Measurements from ENCODE around the gene SUCNR1.

SUCNR1 gene

DNA sequence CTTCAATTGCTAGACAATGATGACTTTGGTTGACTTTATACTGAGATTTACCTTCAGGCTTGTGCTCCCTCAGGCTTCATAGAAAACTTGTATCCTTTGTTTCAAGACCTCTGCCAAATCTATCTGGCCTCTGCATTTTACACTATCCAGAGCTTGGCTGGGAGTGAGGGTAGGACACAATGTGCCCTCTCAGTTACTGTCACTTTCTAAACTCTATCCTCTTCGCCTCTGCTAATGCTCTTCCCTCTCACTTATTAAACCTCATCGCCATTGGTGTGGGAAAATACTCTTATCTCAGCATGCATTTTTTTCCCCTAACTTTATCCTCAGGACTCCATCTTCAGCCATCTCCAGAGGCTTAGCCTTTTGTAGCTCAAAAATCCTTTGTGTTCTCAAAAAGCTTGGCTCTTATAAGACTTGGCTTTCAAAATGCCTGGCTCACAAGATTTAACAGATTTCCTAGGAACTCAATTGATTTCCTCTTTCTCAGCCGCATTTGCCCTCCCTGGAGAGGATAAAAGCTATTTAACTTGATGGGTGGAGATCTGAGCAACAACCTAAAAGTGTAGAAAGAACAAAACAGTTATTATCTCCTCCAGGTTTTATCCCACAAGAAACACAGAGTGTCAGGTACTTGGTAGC, 28.3 kb downstream of the SUCNR1 start:
- Histone ChIP-seq H3K4me3 (ENCODE audit: low read depth, low read length) (no peak overlapping the region), H3K9me3 (ENCODE audit: control insufficient read depth, insufficient read depth, low read depth, low read length) (no peaks in the 10 kb centered on the region), H3K4me1 (ENCODE audit: control insufficient read depth, insufficient read depth, low read length) (peaks cover 16% of the 10 kb centered on the region; the same call in 1 of the 2 replicates), H3K36me3 (ENCODE audit: control insufficient read depth, insufficient read depth, low read length) (no peaks in the 10 kb centered on the region), H3K9ac (ENCODE audit: low read length) (no peak overlapping the region), H3K27me3 (ENCODE audit: control insufficient read depth, insufficient read depth, low read length) (no peaks in the 10 kb centered on the region), H3K27ac (ENCODE audit: low read depth, low read length) (peak overlapping the region; percentile 4; the same call in 1 of the 2 replicates)

DNA sequence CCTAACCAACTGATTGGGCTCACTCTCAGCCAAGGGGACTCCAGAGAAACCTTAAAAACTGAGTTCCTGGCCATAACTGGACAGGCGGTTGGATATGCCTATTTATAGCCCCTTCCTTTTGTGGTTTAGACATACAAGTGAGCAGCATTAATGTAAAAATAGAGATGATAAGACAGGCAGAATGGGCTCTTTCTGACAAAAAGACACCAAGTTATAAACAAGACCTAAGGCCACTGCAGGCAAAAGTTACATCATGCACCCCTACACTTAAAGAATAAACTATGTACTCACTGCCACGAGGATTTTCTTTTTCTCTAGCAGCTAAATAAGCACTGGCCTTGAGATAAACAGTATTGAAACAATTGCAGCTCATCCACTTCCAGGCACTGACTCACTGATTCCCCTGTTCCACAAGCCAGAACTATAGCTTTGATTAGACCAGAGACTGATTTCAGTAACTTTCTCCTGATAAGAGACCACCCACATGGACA, 30.1 kb downstream of the SUCNR1 start:
- H3K27ac ChIP-seq (ENCODE audit: low read depth, low read length): no peak overlapping the region
- no peaks in the 10 kb centered on the region for H3K9me3 ChIP-seq (ENCODE audit: control insufficient read depth, insufficient read depth, low read depth, low read length)
- no peak overlapping the region for H3K4me3 ChIP-seq (ENCODE audit: low read depth, low read length)
- no peak overlapping the region for H3K9ac ChIP-seq (ENCODE audit: low read length)
- peaks cover 16% of the 10 kb centered on the region; the same call in 1 of the 2 replicates for H3K4me1 ChIP-seq (ENCODE audit: control insufficient read depth, insufficient read depth, low read length)
- H3K27me3 ChIP-seq (ENCODE audit: control insufficient read depth, insufficient read depth, low read length): no peaks in the 10 kb centered on the region
- no peaks in the 10 kb centered on the region for H3K36me3 ChIP-seq (ENCODE audit: control insufficient read depth, insufficient read depth, low read length)

DNA sequence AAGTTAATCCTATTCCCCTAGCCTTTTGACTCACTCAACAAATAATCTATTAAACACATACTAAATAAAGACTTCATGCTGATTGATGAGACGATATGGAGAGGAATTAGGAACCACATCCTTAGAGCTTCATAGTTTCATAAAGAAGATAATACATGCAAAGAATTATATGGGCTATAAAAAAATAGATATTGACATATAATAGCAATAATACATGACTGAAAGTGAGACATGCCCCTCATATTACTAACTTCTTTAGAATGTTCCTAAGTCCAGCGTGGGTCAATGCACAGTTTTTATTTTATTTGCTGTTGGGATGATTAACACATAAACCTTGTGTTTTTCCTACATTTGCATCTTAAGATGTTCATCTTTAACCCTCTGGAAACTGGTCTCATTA, 32.2 kb downstream of the SUCNR1 start:
- Histone ChIP-seq H3K9ac (ENCODE audit: low read length) (no peak overlapping the region), H3K27ac (ENCODE audit: low read depth, low read length) (no peak overlapping the region), H3K27me3 (ENCODE audit: control insufficient read depth, insufficient read depth, low read length) (no peaks in the 10 kb centered on the region), H3K9me3 (ENCODE audit: control insufficient read depth, insufficient read depth, low read depth, low read length) (no peaks in the 10 kb centered on the region), H3K36me3 (ENCODE audit: control insufficient read depth, insufficient read depth, low read length) (no peaks in the 10 kb centered on the region), H3K4me1 (ENCODE audit: control insufficient read depth, insufficient read depth, low read length) (peaks cover 16% of the 10 kb centered on the region; the same call in 1 of the 2 replicates), H3K4me3 (ENCODE audit: low read depth, low read length) (no peak overlapping the region)

DNA sequence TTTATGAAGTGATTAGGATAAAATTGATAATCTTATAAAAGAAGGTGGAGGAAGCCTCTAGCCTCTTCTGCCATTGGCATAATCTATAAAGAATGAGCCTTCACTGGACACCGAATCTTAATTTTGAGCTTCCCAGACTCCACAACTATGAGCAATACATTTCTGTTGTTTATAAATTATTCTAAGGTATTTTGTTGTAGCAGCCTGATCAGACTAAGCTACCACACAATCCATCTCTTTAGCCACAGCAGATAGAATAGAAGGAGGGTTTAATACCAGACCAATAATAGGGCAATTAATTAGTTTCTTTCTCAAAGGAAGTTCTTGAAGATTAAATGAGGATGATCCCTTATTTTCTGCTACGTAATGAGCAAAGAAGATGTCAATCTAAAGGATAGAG, 33.3 kb downstream of the SUCNR1 start:
- Histone ChIP-seq H3K4me1 (ENCODE audit: control insufficient read depth, insufficient read depth, low read length) (peaks cover 12% of the 10 kb centered on the region; the same call in 1 of the 2 replicates), H3K9ac (ENCODE audit: low read length) (no peak overlapping the region), H3K27ac (ENCODE audit: low read depth, low read length) (no peak overlapping the region), H3K4me3 (ENCODE audit: low read depth, low read length) (no peak overlapping the region), H3K9me3 (ENCODE audit: control insufficient read depth, insufficient read depth, low read depth, low read length) (no peaks in the 10 kb centered on the region; the same call in 1 of the 2 replicates), H3K27me3 (ENCODE audit: control insufficient read depth, insufficient read depth, low read length) (no peaks in the 10 kb centered on the region), H3K36me3 (ENCODE audit: control insufficient read depth, insufficient read depth, low read length) (no peaks in the 10 kb centered on the region)

DNA sequence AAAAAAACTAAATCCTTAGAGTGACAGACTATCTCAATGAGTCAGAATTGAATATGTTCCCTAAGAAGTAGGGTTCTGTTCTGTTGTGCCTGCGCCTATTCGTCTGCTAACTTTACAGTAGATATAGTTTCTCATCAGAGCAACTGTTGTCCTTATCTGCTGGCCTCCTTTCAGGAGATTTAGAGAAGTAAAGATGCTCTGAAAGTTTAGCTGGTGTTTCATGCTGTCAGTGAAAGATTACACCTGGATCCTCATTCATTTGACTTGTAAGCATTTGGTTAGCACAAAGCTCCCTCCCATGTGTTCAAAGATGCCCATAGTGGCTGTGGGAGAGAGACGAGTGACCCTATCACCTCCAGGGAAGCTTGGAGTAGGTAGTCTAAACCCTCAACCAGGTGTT, 35.0 kb downstream of the SUCNR1 start:
- Histone ChIP-seq H3K9ac (ENCODE audit: low read length) (no peak overlapping the region), H3K4me1 (ENCODE audit: control insufficient read depth, insufficient read depth, low read length) (peaks cover 7% of the 10 kb centered on the region; the same call in 1 of the 2 replicates), H3K9me3 (ENCODE audit: control insufficient read depth, insufficient read depth, low read depth, low read length) (no peaks in the 10 kb centered on the region; the same call in 1 of the 2 replicates), H3K36me3 (ENCODE audit: control insufficient read depth, insufficient read depth, low read length) (no peaks in the 10 kb centered on the region), H3K4me3 (ENCODE audit: low read depth, low read length) (no peak overlapping the region), H3K27me3 (ENCODE audit: control insufficient read depth, insufficient read depth, low read length) (no peaks in the 10 kb centered on the region), H3K27ac (ENCODE audit: low read depth, low read length) (no peak overlapping the region)

DNA sequence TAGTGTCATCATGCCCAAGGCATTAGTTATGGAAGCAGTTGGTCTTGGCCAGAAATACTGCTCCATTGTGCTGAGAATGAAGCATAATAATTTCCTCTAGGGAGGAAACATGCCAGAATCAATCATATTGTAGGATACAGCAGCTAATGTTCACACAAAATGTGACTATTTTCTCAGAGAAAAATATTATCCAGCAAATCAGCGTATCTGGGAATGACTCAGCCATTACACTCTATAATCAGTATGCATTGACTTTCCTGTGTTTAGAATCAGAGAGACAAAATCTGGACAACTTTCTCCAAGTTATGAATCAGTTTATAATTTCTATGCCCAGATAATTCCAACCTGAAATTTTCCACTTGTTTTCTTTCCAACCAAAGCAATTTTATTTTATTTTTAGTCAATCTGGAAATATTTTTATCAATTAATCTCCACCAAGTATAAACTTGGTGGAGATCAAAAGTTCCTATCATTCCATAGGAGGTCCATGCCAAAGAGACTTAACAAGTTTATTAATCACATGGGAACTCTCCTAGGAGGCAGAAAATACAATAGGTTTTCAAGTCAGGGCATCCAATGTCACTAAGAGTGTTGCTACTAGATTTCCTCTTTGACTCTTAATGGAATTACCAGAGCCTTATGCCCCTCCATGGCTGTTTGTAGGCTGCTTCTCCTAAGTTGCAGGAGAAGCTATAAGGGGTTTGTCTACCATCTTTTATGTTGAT, 36.4 kb downstream of the SUCNR1 start:
- Histone ChIP-seq H3K4me3 (ENCODE audit: low read depth, low read length) (no peak overlapping the region), H3K4me1 (ENCODE audit: control insufficient read depth, insufficient read depth, low read length) (no peaks in the 10 kb centered on the region), H3K36me3 (ENCODE audit: control insufficient read depth, insufficient read depth, low read length) (no peaks in the 10 kb centered on the region), H3K9ac (ENCODE audit: low read length) (no peak overlapping the region), H3K27ac (ENCODE audit: low read depth, low read length) (no peak overlapping the region), H3K27me3 (ENCODE audit: control insufficient read depth, insufficient read depth, low read length) (no peaks in the 10 kb centered on the region), H3K9me3 (ENCODE audit: control insufficient read depth, insufficient read depth, low read depth, low read length) (no peaks in the 10 kb centered on the region; the same call in 1 of the 2 replicates)

DNA sequence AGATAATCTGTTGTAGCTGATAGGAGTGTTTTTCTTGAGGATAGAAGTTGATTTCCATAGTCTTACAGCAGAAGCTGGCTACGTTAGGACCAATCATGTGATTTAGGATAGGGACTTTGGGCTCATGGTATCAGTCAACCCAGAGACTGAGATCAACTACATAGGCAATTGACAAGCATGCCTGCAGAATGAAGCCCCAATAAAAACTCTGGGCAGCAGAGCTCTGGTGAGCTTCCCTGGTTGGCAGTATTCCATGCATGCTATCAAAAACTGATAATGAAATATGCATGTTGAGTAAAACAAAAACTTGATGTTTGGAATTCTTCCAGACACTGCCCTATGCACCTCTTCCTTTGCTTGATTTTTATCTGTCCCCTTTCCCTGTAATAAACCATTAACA, 38.0 kb downstream of the SUCNR1 start:
- Histone ChIP-seq H3K27me3 (ENCODE audit: control insufficient read depth, insufficient read depth, low read length) (no peaks in the 10 kb centered on the region), H3K9me3 (ENCODE audit: control insufficient read depth, insufficient read depth, low read depth, low read length) (no peaks in the 10 kb centered on the region; the same call in 1 of the 2 replicates), H3K9ac (ENCODE audit: low read length) (no peak overlapping the region), H3K4me1 (ENCODE audit: control insufficient read depth, insufficient read depth, low read length) (no peaks in the 10 kb centered on the region), H3K4me3 (ENCODE audit: low read depth, low read length) (no peak overlapping the region), H3K36me3 (ENCODE audit: control insufficient read depth, insufficient read depth, low read length) (no peaks in the 10 kb centered on the region), H3K27ac (ENCODE audit: low read depth, low read length) (no peak overlapping the region)

DNA sequence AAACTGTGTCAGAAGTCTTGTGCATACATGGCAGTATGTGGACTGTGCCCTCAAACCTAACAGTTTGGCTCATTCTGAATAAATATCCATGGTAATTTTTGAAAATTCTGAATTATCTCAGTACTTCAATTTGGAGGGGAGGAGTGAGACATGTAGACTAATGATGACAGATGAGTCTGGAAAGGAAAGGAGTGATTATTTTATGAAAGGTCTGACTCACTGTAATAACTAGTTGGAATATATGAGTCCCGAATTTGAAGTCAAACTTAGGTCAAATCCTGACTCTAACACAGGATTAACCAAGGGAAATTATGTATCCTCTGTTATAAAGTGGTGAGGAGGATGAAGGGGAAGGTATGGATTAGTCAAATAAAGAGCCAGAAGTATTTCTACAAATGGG, 38.6 kb downstream of the SUCNR1 start:
- H3K36me3 ChIP-seq (ENCODE audit: control insufficient read depth, insufficient read depth, low read length): no peaks in the 10 kb centered on the region
- no peaks in the 10 kb centered on the region for H3K27me3 ChIP-seq (ENCODE audit: control insufficient read depth, insufficient read depth, low read length)
- H3K9me3 ChIP-seq (ENCODE audit: control insufficient read depth, insufficient read depth, low read depth, low read length): no peaks in the 10 kb centered on the region; the same call in 1 of the 2 replicates
- H3K9ac ChIP-seq (ENCODE audit: low read length): no peak overlapping the region
- H3K4me1 ChIP-seq (ENCODE audit: control insufficient read depth, insufficient read depth, low read length): no peaks in the 10 kb centered on the region
- no peak overlapping the region for H3K27ac ChIP-seq (ENCODE audit: low read depth, low read length)
- no peak overlapping the region for H3K4me3 ChIP-seq (ENCODE audit: low read depth, low read length)

DNA sequence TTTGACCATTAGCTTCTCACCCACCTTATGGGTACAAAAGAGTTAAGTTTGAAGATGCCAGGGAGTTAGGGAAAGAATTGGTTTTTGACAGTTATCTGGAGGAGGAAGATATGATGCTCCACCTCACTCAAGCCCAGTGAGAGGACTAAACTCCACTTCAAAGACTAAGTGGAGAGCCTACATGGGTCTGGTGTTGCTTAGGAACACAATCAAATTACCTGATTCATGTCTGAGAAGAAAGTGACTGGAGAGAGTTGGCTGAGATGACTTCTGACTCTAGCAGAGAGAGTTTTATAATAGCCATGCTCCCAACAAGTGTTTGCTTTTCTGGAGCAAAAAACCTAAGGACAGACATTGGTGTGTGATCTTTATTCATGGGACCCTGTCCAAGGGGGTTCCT, 43.3 kb downstream of the SUCNR1 start:
- H3K36me3 ChIP-seq (ENCODE audit: control insufficient read depth, insufficient read depth, low read length): no peaks in the 10 kb centered on the region
- no peak overlapping the region for H3K27ac ChIP-seq (ENCODE audit: low read depth, low read length)
- no peaks in the 10 kb centered on the region for H3K9me3 ChIP-seq (ENCODE audit: control insufficient read depth, insufficient read depth, low read depth, low read length)
- H3K9ac ChIP-seq (ENCODE audit: low read length): no peak overlapping the region
- no peaks in the 10 kb centered on the region for H3K4me1 ChIP-seq (ENCODE audit: control insufficient read depth, insufficient read depth, low read length)
- no peak overlapping the region for H3K4me3 ChIP-seq (ENCODE audit: low read depth, low read length)
- no peaks in the 10 kb centered on the region for H3K27me3 ChIP-seq (ENCODE audit: control insufficient read depth, insufficient read depth, low read length)

DNA sequence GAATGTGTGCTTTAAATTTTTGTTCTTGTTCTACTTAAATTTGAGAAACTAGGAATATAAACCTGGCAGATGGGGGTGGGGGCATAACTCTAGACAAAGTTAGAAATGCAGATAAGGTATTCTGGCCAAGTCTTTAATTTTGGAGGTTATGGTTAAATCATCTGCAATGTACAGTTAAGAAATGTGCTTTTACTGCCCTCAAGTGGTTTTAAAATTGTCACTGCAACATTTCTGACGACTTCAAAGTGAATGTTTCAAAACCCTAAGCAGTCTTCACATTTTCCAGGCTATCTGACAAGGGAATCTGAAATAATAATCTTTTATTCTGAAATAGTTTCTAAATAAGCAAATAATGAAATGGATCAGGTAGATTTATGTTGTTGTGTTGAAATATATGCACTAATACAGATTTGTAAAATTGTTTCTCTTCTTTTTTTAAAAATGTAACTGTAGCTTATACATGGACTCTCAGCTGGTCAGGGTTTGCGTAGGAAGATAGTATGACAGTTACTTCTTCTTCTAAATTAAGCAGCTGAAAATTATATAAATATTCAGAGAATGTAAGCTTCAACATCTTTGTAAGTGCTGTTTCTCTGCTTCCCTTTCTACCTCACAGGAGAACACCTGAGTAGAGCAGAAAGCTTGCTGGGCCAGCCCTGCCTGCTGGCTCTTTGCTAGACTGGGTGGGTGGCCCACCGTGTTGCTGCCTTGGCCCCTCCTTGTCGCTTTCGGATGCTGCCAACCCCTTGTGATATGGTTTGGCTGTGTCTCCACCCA, 45.0 kb downstream of the SUCNR1 start:
- Histone ChIP-seq H3K27ac (ENCODE audit: low read depth, low read length) (no peak overlapping the region), H3K4me3 (ENCODE audit: low read depth, low read length) (no peak overlapping the region), H3K9ac (ENCODE audit: low read length) (no peak overlapping the region), H3K9me3 (ENCODE audit: control insufficient read depth, insufficient read depth, low read depth, low read length) (no peaks in the 10 kb centered on the region), H3K4me1 (ENCODE audit: control insufficient read depth, insufficient read depth, low read length) (no peaks in the 10 kb centered on the region), H3K27me3 (ENCODE audit: control insufficient read depth, insufficient read depth, low read length) (no peaks in the 10 kb centered on the region), H3K36me3 (ENCODE audit: control insufficient read depth, insufficient read depth, low read length) (no peaks in the 10 kb centered on the region)

DNA sequence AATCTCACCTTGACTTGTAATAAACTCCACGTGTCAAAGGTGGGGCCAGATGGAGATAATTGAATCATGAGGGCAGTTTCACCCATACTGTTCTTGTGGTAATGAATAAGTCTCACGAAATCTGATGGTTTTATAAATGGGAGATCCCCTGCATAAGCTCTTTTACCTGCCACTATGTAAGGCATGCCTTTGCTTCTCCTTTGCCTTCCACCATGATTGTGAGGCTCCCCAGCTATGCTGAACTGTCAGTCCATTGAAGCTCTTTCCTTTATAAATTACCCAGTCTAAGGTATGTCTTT, 45.5 kb downstream of the SUCNR1 start:
- H3K36me3 ChIP-seq (ENCODE audit: control insufficient read depth, insufficient read depth, low read length): no peaks in the 10 kb centered on the region
- H3K27me3 ChIP-seq (ENCODE audit: control insufficient read depth, insufficient read depth, low read length): no peaks in the 10 kb centered on the region
- H3K27ac ChIP-seq (ENCODE audit: low read depth, low read length): no peak overlapping the region
- H3K4me3 ChIP-seq (ENCODE audit: low read depth, low read length): no peak overlapping the region
- H3K9me3 ChIP-seq (ENCODE audit: control insufficient read depth, insufficient read depth, low read depth, low read length): no peaks in the 10 kb centered on the region
- H3K4me1 ChIP-seq (ENCODE audit: control insufficient read depth, insufficient read depth, low read length): no peaks in the 10 kb centered on the region
- H3K9ac ChIP-seq (ENCODE audit: low read length): no peak overlapping the region
